GM19455 (cell line): Measurements from ENCODE around the gene RPS6KL1.

Experiments
- ATAC-seq: cut with Tn5 transposase; IDR thresholded peaks from one replicate; pipeline ENCODE4 v1.9.1; 2021; ENCODE audit not compliant: unreplicated experiment

Gene RPS6KL1

GRCh38 chr14:74922752-74923401 is at the start of gene RPS6KL1:
Gene RPS6KL1 (minus strand): TSS chr14:74923260. CDS start chr14:74921541, 1,719 bp downstream.
- ATAC-seq: peak; percentile 91

- ATAC-seq: no peak
Observed at GRCh38 chr14:74968811-74969210, 45.8 kb upstream of the RPS6KL1 start.

GRCh38 chr14:74965486-74966153 is 42.6 kb upstream of the RPS6KL1 start:
- no peak for ATAC-seq

- ATAC-seq: no peak
Observed at GRCh38 chr14:74964787-74965485, 41.9 kb upstream of the RPS6KL1 start.

GRCh38 chr14:74963705-74964271 is 40.7 kb upstream of the RPS6KL1 start:
- ATAC-seq: no peak

GRCh38 chr14:74963178-74963704 is 40.2 kb upstream of the RPS6KL1 start:
- ATAC-seq: no peak

- ATAC-seq: no peak
Observed at GRCh38 chr14:74962493-74962892, 39.4 kb upstream of the RPS6KL1 start.

- no peak for ATAC-seq
Observed at GRCh38 chr14:74962046-74962445, 39.0 kb upstream of the RPS6KL1 start.

GRCh38 chr14:74961238-74961911 is 38.3 kb upstream of the RPS6KL1 start:
- no peak for ATAC-seq

GRCh38 chr14:74960736-74961135 is 37.7 kb upstream of the RPS6KL1 start:
- ATAC-seq: no peak

- ATAC-seq: no peak
Observed at GRCh38 chr14:74959596-74960180, 36.6 kb upstream of the RPS6KL1 start.

- ATAC-seq: no peak
Observed at GRCh38 chr14:74956280-74957072, 33.4 kb upstream of the RPS6KL1 start.

GRCh38 chr14:74956027-74956279 is 32.9 kb upstream of the RPS6KL1 start:
- ATAC-seq: no peak

GRCh38 chr14:74955229-74956026 is 32.4 kb upstream of the RPS6KL1 start, which contains the start of gene PGF:
Gene PGF (minus strand): TSS chr14:74955597. CDS start chr14:74955242, 355 bp downstream.
- no peak for ATAC-seq

- no peak for ATAC-seq
Observed at GRCh38 chr14:74954947-74955228, 31.8 kb upstream of the RPS6KL1 start.

- ATAC-seq: no peak
Observed at GRCh38 chr14:74954232-74954946, 31.3 kb upstream of the RPS6KL1 start.

- ATAC-seq: no peak
Observed at GRCh38 chr14:74953686-74954085, 30.6 kb upstream of the RPS6KL1 start.

GRCh38 chr14:74952697-74953484 is 29.8 kb upstream of the RPS6KL1 start:
- no peak for ATAC-seq
